ENCODE data around the gene HMCN1.

Gene HMCN1

GRCh38 chr1:185733818-185734735 lies at the start of gene HMCN1:
Gene HMCN1, plus strand, starts transcription at chr1:185734391. Its CDS starts 389 bp downstream, at chr1:185734780.
- DNase-seq (ENCODE audit: low read depth in 2 of 2) = no peak

GRCh38 chr1:185686821-185687778 lies 47.1 kb upstream of the HMCN1 start:
- DNase-seq (ENCODE audit: low read depth in 2 of 2) = no peak

- no peak for DNase-seq (ENCODE audit: low read depth in 2 of 2)
Measured at GRCh38 chr1:185690527-185690926, 43.7 kb upstream of the HMCN1 start.

GRCh38 chr1:185693654-185694053 lies 40.5 kb upstream of the HMCN1 start:
- DNase-seq (ENCODE audit: low read depth in 2 of 2) = no peak

- peak in 1 of 2 donors; percentile 5 for DNase-seq (ENCODE audit: low read depth in 2 of 2)
Measured at GRCh38 chr1:185694081-185694480, 40.1 kb upstream of the HMCN1 start.

GRCh38 chr1:185695299-185695698 lies 38.9 kb upstream of the HMCN1 start:
- DNase-seq (ENCODE audit: low read depth in 2 of 2) = no peak

- no peak for DNase-seq (ENCODE audit: low read depth in 2 of 2)
Measured at GRCh38 chr1:185696422-185697150, 37.6 kb upstream of the HMCN1 start.

GRCh38 chr1:185699874-185700273 lies 34.3 kb upstream of the HMCN1 start:
- DNase-seq (ENCODE audit: low read depth in 2 of 2) = no peak

- no peak for DNase-seq (ENCODE audit: low read depth in 2 of 2)
Measured at GRCh38 chr1:185701650-185702049, 32.5 kb upstream of the HMCN1 start.

- DNase-seq (ENCODE audit: low read depth in 2 of 2) = no peak
Measured at GRCh38 chr1:185704181-185704580, 30.0 kb upstream of the HMCN1 start.

- DNase-seq (ENCODE audit: low read depth in 2 of 2) = no peak
Measured at GRCh38 chr1:185716095-185716494, 18.1 kb upstream of the HMCN1 start.

- no peak for DNase-seq (ENCODE audit: low read depth in 2 of 2)
Measured at GRCh38 chr1:185719021-185719420, 15.2 kb upstream of the HMCN1 start.

GRCh38 chr1:185720633-185721272 lies 13.4 kb upstream of the HMCN1 start:
- DNase-seq (ENCODE audit: low read depth in 2 of 2) = no peak

GRCh38 chr1:185721553-185721952 lies 12.6 kb upstream of the HMCN1 start:
- no peak for DNase-seq (ENCODE audit: low read depth in 2 of 2)

GRCh38 chr1:185722098-185722497 lies 12.1 kb upstream of the HMCN1 start:
- DNase-seq (ENCODE audit: low read depth in 2 of 2) = no peak

GRCh38 chr1:185727726-185728125 lies 6.5 kb upstream of the HMCN1 start:
- no peak for DNase-seq (ENCODE audit: low read depth in 2 of 2)

GRCh38 chr1:185731446-185731845 lies 2.7 kb upstream of the HMCN1 start:
- DNase-seq (ENCODE audit: low read depth in 2 of 2) = no peak

GRCh38 chr1:185732951-185733350 lies 1.2 kb upstream of the HMCN1 start:
- no peak for DNase-seq (ENCODE audit: low read depth in 2 of 2)

- DNase-seq (ENCODE audit: low read depth in 2 of 2) = no peak
Measured at GRCh38 chr1:185734929-185735700, 924 bp downstream of the HMCN1 start.

GRCh38 chr1:185735701-185736064 lies 1.5 kb downstream of the HMCN1 start:
- no peak for DNase-seq (ENCODE audit: low read depth in 2 of 2)

- no peak for DNase-seq (ENCODE audit: low read depth in 2 of 2)
Measured at GRCh38 chr1:185739967-185740366, 5.8 kb downstream of the HMCN1 start.

Measured in stimulated activated CD4-positive, alpha-beta T cell treated with anti-CD3 and anti-CD28 coated beads, Interleukin-1b, Interleukin-23, amount 100 ng/mL, for 4 hours (primary cell).